Skeletal muscle tissue (tissue), 4 donors: ENCODE data around the gene NPY5R. TPM values are rescaled to one million over a fixed set of nuclear protein-coding genes. Genes with fewer than 3 reads are reported as not detected.
A peak's percentile ranks its signal among the peaks of the same experiment; 100 is the strongest.

Experiments
- H3K27ac ChIP-seq: one replicate; pipeline ENCODE4 v1.7.0; 2013; ENCODE audit warnings: mild to moderate bottlenecking, low read depth, low read length, inconsistent platforms
- H3K27me3 ChIP-seq, 3 donors: one replicate each; pipeline ENCODE4 v1.7.0; 2013; ENCODE audit warnings: low read length in 3 of 3; ENCODE audit not compliant: control insufficient read depth in 3 of 3, insufficient read depth in 3 of 3
- H3K36me3 ChIP-seq, 3 donors: one replicate each; pipeline ENCODE4 v1.7.0; 2013; ENCODE audit warnings: low read length in 3 of 3; ENCODE audit not compliant: control insufficient read depth in 3 of 3, insufficient read depth in 3 of 3
- H3K4me1 ChIP-seq, 3 donors: one replicate each; pipeline ENCODE4 v1.7.0; 2013; ENCODE audit warnings: low read length in 3 of 3, mild to moderate bottlenecking in 3 of 3; ENCODE audit not compliant: control insufficient read depth in 3 of 3, insufficient read depth in 3 of 3
- H3K4me3 ChIP-seq, 3 donors: one replicate each; pipeline ENCODE4 v1.7.0; 2013; ENCODE audit warnings: low read length in 3 of 3
- H3K9ac ChIP-seq, 3 donors: one replicate each; pipeline ENCODE4 v1.7.0; 2013; ENCODE audit warnings: low read length in 3 of 3, mild to moderate bottlenecking in 3 of 3, moderate library complexity in 2 of 3, low read depth in 1 of 3
- H3K9me3 ChIP-seq, 3 donors: one replicate each; pipeline ENCODE4 v1.7.0; 2013; ENCODE audit warnings: low read length in 3 of 3; ENCODE audit not compliant: control insufficient read depth in 3 of 3
- total RNA-seq: library from RNA; depleted of rRNA; stranded (reverse); fragments of >200 nt; gene quantifications from one replicate; pipeline ENCODE4 v1.2.3, GENCODE V29; 2014
- donor health status: Osteomylitis.

The NPY5R gene
- total RNA-seq, 1 donor from 2014 or later, result not detected

GRCh38 chr4:163384434-163384833 is 40.7 kb downstream of the NPY5R start:
- H3K27me3 ChIP-seq, result no peaks in the 10 kb centered on the region
- no peaks in the 10 kb centered on the region for H3K9me3 ChIP-seq
- H3K4me3 ChIP-seq, result no peak overlapping the region
- H3K36me3 ChIP-seq, result no peaks in the 10 kb centered on the region
- H3K4me1 ChIP-seq, result no peaks in the 10 kb centered on the region
- H3K9ac ChIP-seq, result no peak overlapping the region
- no peak overlapping the region for H3K27ac ChIP-seq

DNA sequence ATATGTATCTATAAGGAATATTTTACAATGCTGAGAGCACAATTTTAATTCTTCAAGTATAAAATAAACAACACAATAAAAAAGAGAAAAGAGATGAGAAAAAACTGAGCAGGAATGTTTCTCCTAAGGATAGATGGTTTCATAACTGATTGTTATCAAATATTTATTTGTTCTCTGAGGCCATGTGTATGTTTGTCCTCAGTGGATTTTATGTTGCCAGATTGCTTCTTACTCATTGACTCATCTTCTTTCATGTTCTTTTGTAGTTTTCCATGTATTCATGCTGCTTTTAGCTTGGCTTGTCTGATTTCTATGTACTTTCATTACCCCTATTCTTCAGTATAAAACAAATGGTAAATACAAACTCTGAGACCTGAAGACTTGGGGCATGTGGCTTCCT is 41.2 kb downstream of the NPY5R start:
- H3K4me3 ChIP-seq, result no peak overlapping the region
- H3K9ac ChIP-seq, result no peak overlapping the region
- H3K4me1 ChIP-seq, result no peaks in the 10 kb centered on the region
- H3K27ac ChIP-seq, result no peak overlapping the region
- H3K9me3 ChIP-seq, result no peaks in the 10 kb centered on the region
- H3K27me3 ChIP-seq, result no peaks in the 10 kb centered on the region
- H3K36me3 ChIP-seq, result no peaks in the 10 kb centered on the region

- no peak overlapping the region for H3K4me3 ChIP-seq
- no peak overlapping the region for H3K27ac ChIP-seq
- no peak overlapping the region for H3K9ac ChIP-seq
- no peaks in the 10 kb centered on the region for H3K36me3 ChIP-seq
- no peaks in the 10 kb centered on the region for H3K4me1 ChIP-seq
- H3K27me3 ChIP-seq, result no peaks in the 10 kb centered on the region
- H3K9me3 ChIP-seq, result no peaks in the 10 kb centered on the region
These were observed 41.8 kb downstream of the NPY5R start for GRCh38 chr4:163385466-163385865.

- Histone ChIP-seq H3K4me3 (no peak overlapping the region), H3K27ac (no peak overlapping the region), H3K27me3 (no peaks in the 10 kb centered on the region), H3K9me3 (no peaks in the 10 kb centered on the region), H3K4me1 (no peaks in the 10 kb centered on the region), H3K9ac (no peak overlapping the region), H3K36me3 (no peaks in the 10 kb centered on the region)
These were observed 48.1 kb downstream of the NPY5R start for GRCh38 chr4:163391756-163392155.

GRCh38 chr4:163392328-163392727 is 48.6 kb downstream of the NPY5R start:
- Histone ChIP-seq H3K9me3 (no peaks in the 10 kb centered on the region), H3K36me3 (no peaks in the 10 kb centered on the region), H3K4me3 (no peak overlapping the region), H3K27ac (no peak overlapping the region), H3K9ac (no peak overlapping the region), H3K4me1 (no peaks in the 10 kb centered on the region), H3K27me3 (no peaks in the 10 kb centered on the region)

- no peaks in the 10 kb centered on the region for H3K36me3 ChIP-seq
- H3K9ac ChIP-seq, result no peak overlapping the region
- H3K27me3 ChIP-seq, result no peaks in the 10 kb centered on the region
- no peak overlapping the region for H3K27ac ChIP-seq
- H3K4me1 ChIP-seq, result no peaks in the 10 kb centered on the region
- no peak overlapping the region for H3K4me3 ChIP-seq
- H3K9me3 ChIP-seq, result no peaks in the 10 kb centered on the region
These were observed 49.8 kb downstream of the NPY5R start for GRCh38 chr4:163393471-163393870.

DNA sequence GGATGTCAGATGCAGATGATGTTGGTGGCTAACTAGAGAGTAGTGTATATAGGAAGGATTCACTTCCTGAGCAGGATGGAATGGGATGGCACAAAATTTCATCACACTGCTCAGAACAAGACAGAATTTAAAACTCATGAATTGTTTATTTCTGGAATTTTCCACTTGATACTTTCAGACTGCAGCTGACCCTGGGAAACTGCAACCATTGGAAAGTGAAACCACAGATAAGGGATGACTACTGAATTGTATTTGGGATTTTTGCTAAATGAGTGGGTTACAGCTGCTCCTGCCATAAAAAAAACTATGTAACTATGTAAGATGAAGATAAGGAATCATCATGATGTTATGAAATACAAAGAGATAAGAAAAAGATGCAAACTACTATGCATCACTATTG is 51.4 kb downstream of the NPY5R start:
- H3K4me1 ChIP-seq, result no peaks in the 10 kb centered on the region
- H3K27me3 ChIP-seq, result no peaks in the 10 kb centered on the region
- no peak overlapping the region for H3K27ac ChIP-seq
- no peak overlapping the region for H3K4me3 ChIP-seq
- H3K36me3 ChIP-seq, result no peaks in the 10 kb centered on the region
- H3K9ac ChIP-seq, result no peak overlapping the region
- H3K9me3 ChIP-seq, result no peaks in the 10 kb centered on the region

DNA sequence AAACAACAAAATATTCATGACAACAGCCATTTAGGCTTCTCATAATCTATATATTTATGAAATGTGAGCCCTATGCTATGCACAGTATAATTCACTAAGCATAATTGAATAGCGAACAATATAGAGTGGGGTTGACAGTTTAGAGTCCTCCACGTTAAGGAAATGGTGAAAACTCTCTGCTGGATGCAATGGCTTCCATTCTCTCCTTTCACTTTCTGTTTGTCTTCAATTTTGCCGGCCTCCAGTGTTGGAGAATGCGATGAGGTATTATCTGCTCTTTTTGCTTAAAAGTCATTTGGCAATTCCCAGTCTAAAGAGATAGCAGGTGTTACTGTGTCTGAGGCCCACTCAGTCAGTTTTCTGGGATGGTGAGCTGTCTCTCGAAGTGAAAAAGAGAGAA is 52.1 kb downstream of the NPY5R start:
- H3K4me3 ChIP-seq, result peak overlapping the region in 1 of 3 donors; percentile 27
- H3K27ac ChIP-seq, result no peak overlapping the region
- H3K27me3 ChIP-seq, result no peaks in the 10 kb centered on the region
- H3K4me1 ChIP-seq, result no peaks in the 10 kb centered on the region
- H3K36me3 ChIP-seq, result no peaks in the 10 kb centered on the region
- no peaks in the 10 kb centered on the region for H3K9me3 ChIP-seq
- H3K9ac ChIP-seq, result no peak overlapping the region

- no peaks in the 10 kb centered on the region for H3K27me3 ChIP-seq
- no peaks in the 10 kb centered on the region for H3K4me1 ChIP-seq
- H3K4me3 ChIP-seq, result no peak overlapping the region
- H3K27ac ChIP-seq, result no peak overlapping the region
- H3K9ac ChIP-seq, result no peak overlapping the region
- no peaks in the 10 kb centered on the region for H3K36me3 ChIP-seq
- no peaks in the 10 kb centered on the region for H3K9me3 ChIP-seq
These were observed 54.5 kb downstream of the NPY5R start for GRCh38 chr4:163398238-163398637.

DNA sequence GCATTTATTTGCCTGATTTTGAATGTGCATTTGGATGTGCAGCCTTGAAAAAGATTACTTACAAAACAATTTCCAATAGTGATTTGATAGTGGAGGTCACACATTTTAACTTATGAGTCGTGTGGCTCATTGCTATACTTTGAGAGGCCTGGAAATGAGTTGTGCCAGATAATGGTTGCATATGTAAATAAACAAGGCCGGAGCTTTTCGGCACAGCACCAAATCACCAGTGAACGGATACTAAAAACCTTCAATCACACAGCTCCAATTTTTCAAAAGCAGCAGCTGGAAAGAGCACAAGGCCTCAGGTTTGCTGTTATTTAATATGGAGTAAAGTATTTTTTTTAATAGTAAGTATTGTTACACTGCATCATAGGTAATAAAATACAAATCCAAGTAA is 57.2 kb downstream of the NPY5R start:
- H3K36me3 ChIP-seq, result no peaks in the 10 kb centered on the region
- H3K4me1 ChIP-seq, result no peaks in the 10 kb centered on the region
- no peak overlapping the region for H3K4me3 ChIP-seq
- H3K27me3 ChIP-seq, result peaks cover 0 to 2% (median 0%) of the 10 kb centered on the region in 3 donors
- H3K9me3 ChIP-seq, result no peaks in the 10 kb centered on the region
- H3K27ac ChIP-seq, result no peak overlapping the region
- H3K9ac ChIP-seq, result no peak overlapping the region
